Parathyroid adenoma (tissue), 2 donors: ENCODE results near the gene PRDM1.

Experiments used
- H2AFZ ChIP-seq: fragments of 300-600 bp; sonication (generic); one replicate; pipeline ENCODE4 v1.7.0; 2017; ENCODE audit warnings: antibody characterized with exemption, mild to moderate bottlenecking
- H3K27ac ChIP-seq: fragments of 300-600 bp; sonication (generic); one replicate; pipeline ENCODE4 v1.7.0; 2017
- H3K27me3 ChIP-seq: fragments of 300-600 bp; sonication (generic); one replicate; pipeline ENCODE4 v1.7.0; 2017; ENCODE audit warnings: low read length; ENCODE audit not compliant: control insufficient read depth, insufficient read depth
- H3K36me3 ChIP-seq: fragments of 300-600 bp; sonication (generic); one replicate; pipeline ENCODE4 v1.7.0; 2017; ENCODE audit warnings: low read length; ENCODE audit not compliant: control insufficient read depth, insufficient read depth
- H3K4me1 ChIP-seq: fragments of 300-600 bp; sonication (generic); one replicate; pipeline ENCODE4 v1.7.0; 2017; ENCODE audit warnings: control low read depth
- H3K4me2 ChIP-seq: fragments of 300-600 bp; sonication (generic); one replicate; pipeline ENCODE4 v1.7.0; 2017; ENCODE audit warnings: low read length
- H3K4me3 ChIP-seq: fragments of 300-600 bp; sonication (generic); one replicate; pipeline ENCODE4 v1.7.0; 2017; ENCODE audit warnings: low read depth, low read length
- H3K79me2 ChIP-seq: fragments of 300-600 bp; sonication (generic); one replicate; pipeline ENCODE4 v1.7.0; 2017; ENCODE audit warnings: control low read depth
- H3K9ac ChIP-seq: fragments of 300-600 bp; sonication (generic); one replicate; pipeline ENCODE4 v1.7.0; 2017; ENCODE audit warnings: mild to moderate bottlenecking
- H3K9me3 ChIP-seq: fragments of 300-600 bp; sonication (generic); one replicate; pipeline ENCODE4 v1.7.0; 2017; ENCODE audit warnings: low read length; ENCODE audit not compliant: control insufficient read depth
- CTCF ChIP-seq: fragments of 300-600 bp; sonication (generic); IDR thresholded peaks from one replicate; pipeline ENCODE4 v1.7.0; 2017; ENCODE audit warnings: antibody characterized with exemption, mild to moderate bottlenecking
- donor health status: primary hyperparathyroidism.

The PRDM1 gene

GRCh38 chr6:106124015-106124414, 37.9 kb downstream of the PRDM1 start:
- Histone ChIP-seq H3K9me3 (no peaks in the 10 kb centered on the region), H3K9ac (no peak overlapping the region), H3K4me3 (no peak overlapping the region), H3K36me3 (no peaks in the 10 kb centered on the region), H3K79me2 (no peaks in the 10 kb centered on the region), H3K27ac (no peak overlapping the region), H3K27me3 (no peaks in the 10 kb centered on the region), H3K4me1 (no peaks in the 10 kb centered on the region), H2AFZ (no peak overlapping the region), H3K4me2 (no peak overlapping the region)
- no peak for TF ChIP-seq CTCF

- H3K9ac ChIP-seq = no peak overlapping the region
- no peaks in the 10 kb centered on the region for H3K79me2 ChIP-seq
- no peak for TF ChIP-seq CTCF
- no peak overlapping the region for H3K4me3 ChIP-seq
- no peak overlapping the region for H2AFZ ChIP-seq
- no peaks in the 10 kb centered on the region for H3K36me3 ChIP-seq
- no peaks in the 10 kb centered on the region for H3K9me3 ChIP-seq
- H3K27me3 ChIP-seq = no peaks in the 10 kb centered on the region
- no peak overlapping the region for H3K27ac ChIP-seq
- no peaks in the 10 kb centered on the region for H3K4me1 ChIP-seq
- H3K4me2 ChIP-seq = no peak overlapping the region
Observed at GRCh38 chr6:106124437-106125430, 38.6 kb downstream of the PRDM1 start.

- Histone ChIP-seq H3K9me3 (no peaks in the 10 kb centered on the region), H3K27me3 (no peaks in the 10 kb centered on the region), H3K9ac (no peak overlapping the region), H2AFZ (no peak overlapping the region), H3K27ac (no peak overlapping the region), H3K4me3 (no peak overlapping the region), H3K4me1 (no peaks in the 10 kb centered on the region), H3K36me3 (no peaks in the 10 kb centered on the region), H3K79me2 (no peaks in the 10 kb centered on the region), H3K4me2 (no peak overlapping the region)
- TF ChIP-seq CTCF = no peak
Observed at GRCh38 chr6:106125925-106126435, 39.8 kb downstream of the PRDM1 start.

GRCh38 chr6:106126482-106126881, 40.3 kb downstream of the PRDM1 start:
- Histone ChIP-seq H3K4me3 (no peak overlapping the region), H3K79me2 (no peaks in the 10 kb centered on the region), H3K27ac (no peak overlapping the region), H2AFZ (no peak overlapping the region), H3K27me3 (no peaks in the 10 kb centered on the region), H3K4me1 (no peaks in the 10 kb centered on the region), H3K4me2 (no peak overlapping the region), H3K36me3 (no peaks in the 10 kb centered on the region), H3K9ac (no peak overlapping the region), H3K9me3 (no peaks in the 10 kb centered on the region)
- TF ChIP-seq CTCF = no peak
